B cell (primary cell): ENCODE measurements around the gene STARD10. TPM values are rescaled to one million over a fixed set of nuclear protein-coding genes. Genes with fewer than 3 reads are reported as not detected.

Source experiments
- ATAC-seq: fragments of 200-7000 bp; cut with Tn5 transposase; one replicate; pipeline ENCODE4 v1.10.0; 2021; ENCODE audit warnings: low read depth, mild to moderate bottlenecking, moderate number of reproducible peaks, moderate library complexity
- CTCF ChIA-PET: fragments of 350-600 bp; sonication (Branson Sonifier 250); formaldehyde crosslinking; loops from one replicate; lab custom pipeline; 2021; ENCODE audit warnings: antibody characterized with exemption, inconsistent platforms; lab: Charles Lee
- POLR2A ChIA-PET: fragments of 350-600 bp; sonication (Branson Sonifier 250); formaldehyde crosslinking; loops from one replicate; lab custom pipeline; 2021; ENCODE audit warnings: antibody characterized with exemption; lab: Charles Lee
- DNase-seq: peaks from one replicate; pipeline ENCODE4 v3.0.0; 2013
- H2AFZ ChIP-seq: 2 replicates; pipeline ENCODE4 v1.6.1; 2012; ENCODE audit warnings: mild to moderate bottlenecking, low read depth, low read length; ENCODE audit not compliant: insufficient read depth, poor library complexity, severe bottlenecking
- H3K27ac ChIP-seq, 2 donors: 1 replicate in 1 of 2; 2 replicates in 1 of 2; pipeline ENCODE4 v1.5.1; 2012 to 2013; ENCODE audit warnings: low read length in 2 of 2, mild to moderate bottlenecking in 2 of 2, moderate library complexity in 1 of 2
- H3K27me3 ChIP-seq, 4 experiments: fragments of 200-600 bp in 1 of 4; sonication (generic) in 1 of 4; replicated peaks in 1 of 4; 1 replicate in 2 of 4; 2 replicates in 2 of 4; pipeline versions ENCODE4 v1.6.1 to v1.7.0; 2013 to 2016; ENCODE audit warnings: low read length in 3 of 4, mild to moderate bottlenecking in 2 of 4, mixed read lengths in 1 of 4, moderate library complexity in 1 of 4; ENCODE audit not compliant: insufficient read depth in 4 of 4, control insufficient read depth in 3 of 4; ENCODE audit errors: control extremely low read depth in 1 of 4
- H3K36me3 ChIP-seq, 2 experiments: replicated peaks in 1 of 2; 1 replicate in 1 of 2; 2 replicates in 1 of 2; pipeline versions ENCODE4 v1.6.1 to v1.7.1; 2013; ENCODE audit warnings: low read length in 1 of 2; ENCODE audit not compliant: insufficient read depth in 2 of 2, control insufficient read depth in 1 of 2; ENCODE audit errors: control extremely low read depth in 1 of 2, extremely low read depth in 1 of 2
- H3K4me1 ChIP-seq, 2 donors: fragments of 200-600 bp in 1 of 2; sonication (generic) in 1 of 2; 1 replicate in 1 of 2; 2 replicates in 1 of 2; pipeline versions ENCODE4 v1.5.1 to v1.6.1; 2013 to 2017; ENCODE audit warnings: low read length in 2 of 2; ENCODE audit not compliant: control insufficient read depth in 2 of 2, insufficient read depth in 2 of 2
- H3K4me2 ChIP-seq: replicated peaks from 2 replicates; pipeline ENCODE3; 2012; ENCODE audit warnings: mild to moderate bottlenecking, low read depth, low read length; ENCODE audit not compliant: poor library complexity, severe bottlenecking
- H3K4me3 ChIP-seq, 5 experiments: fragments of 200-600 bp in 1 of 5; sonication (generic) in 1 of 5; 1 replicate in 3 of 5; 2 replicates in 2 of 5; pipeline versions ENCODE4 v1.5.1 to v1.7.0; 2011 to 2016; ENCODE audit warnings: low read length in 4 of 5, mild to moderate bottlenecking in 4 of 5, low read depth in 2 of 5, control low read depth in 1 of 5, moderate library complexity in 1 of 5; ENCODE audit not compliant: insufficient read depth in 1 of 5; ENCODE audit errors: control extremely low read depth in 1 of 5, extremely low read depth in 1 of 5
- H3K79me2 ChIP-seq: fragments of 200-600 bp; sonication (generic); one replicate; pipeline ENCODE4 v1.6.0; 2016; ENCODE audit warnings: low read length; ENCODE audit not compliant: control insufficient read depth, insufficient read depth
- H3K9ac ChIP-seq: fragments of 200-600 bp; sonication (generic); 2 replicates; pipeline ENCODE4 v1.6.1; 2017; ENCODE audit warnings: mild to moderate bottlenecking, low read length, moderate library complexity
- H3K9me3 ChIP-seq, 3 donors: one replicate each; pipeline versions ENCODE4 v1.6.1 to v1.7.1; 2013; ENCODE audit warnings: low read length in 2 of 3; ENCODE audit not compliant: control insufficient read depth in 2 of 3, insufficient read depth in 1 of 3; ENCODE audit errors: control extremely low read depth in 1 of 3
- H4K20me1 ChIP-seq: 2 replicates; pipeline ENCODE4 v1.6.0; 2012; ENCODE audit warnings: mild to moderate bottlenecking, low read length; ENCODE audit not compliant: insufficient read depth, control insufficient read depth, poor library complexity, severe bottlenecking
- H3K27ac Mint-ChIP-seq: one replicate; pipeline ENCODE4 v1.8.0; 2021; ENCODE audit warnings: mixed read lengths
- H3K27me3 Mint-ChIP-seq: one replicate; pipeline ENCODE4 v1.8.0; 2021; ENCODE audit warnings: mixed read lengths
- H3K4me1 Mint-ChIP-seq: one replicate; pipeline ENCODE4 v1.8.0; 2021; ENCODE audit warnings: mixed read lengths
- H3K4me3 Mint-ChIP-seq: one replicate; pipeline ENCODE4 v1.8.0; 2021; ENCODE audit warnings: mixed read lengths
- H3K9me3 Mint-ChIP-seq: one replicate; pipeline ENCODE4 v1.8.0; 2022; ENCODE audit warnings: mixed read lengths; ENCODE audit not compliant: insufficient read depth
- CTCF ChIP-seq: fragments of 200-600 bp; IDR thresholded peaks from one replicate; pipeline ENCODE4 v1.8.0; 2022; ENCODE audit warnings: antibody characterized with exemption, mild to moderate bottlenecking
- EZH2 ChIP-seq: IDR thresholded peaks from 2 replicates; pipeline ENCODE4 v1.6.1; 2012; ENCODE audit warnings: borderline replicate concordance, low read depth, mild to moderate bottlenecking, moderate library complexity, low read length; ENCODE audit not compliant: insufficient read depth, poor library complexity, severe bottlenecking
- WGBS: methylation state at CpG from one replicate; pipeline ENCODE4 v1.1.5; 2013; ENCODE audit warnings: missing lambda C conversion rate; ENCODE audit not compliant: insufficient coverage; 5-methylcytosine and 5-hydroxymethylcytosine counted together
- intact Hi-C: fragments of 100-400 bp; cut with micrococcal nuclease; formaldehyde crosslinking; loops from one replicate; pipeline ENCODE4 v1.10.0; 2022
- polyA plus RNA-seq: library from polyadenylated mRNA; depleted of rRNA; stranded (reverse); fragments of >200 nt; gene quantifications from 2 replicates; pipeline ENCODE4 v1.2.3, GENCODE V29; 2012
- total RNA-seq, 2 donors: library from RNA; stranded (reverse); fragments of 120-200 nt in 1 of 2; gene quantifications; 1 replicate in 1 of 2; 2 replicates in 1 of 2; pipeline versions ENCODE4 v1.2.3 to v1.2.4, GENCODE V29; 2013 to 2022

The STARD10 gene
- total and polyA plus RNA-seq, 2 donors (not counting 1 experiment from before 2014, with no cell fraction given), result 37.5 to 39.2 TPM

GRCh38 chr11:72814286-72815109, 20.7 kb upstream of the STARD10 start, which contains the start of gene ATG16L2:
Gene ATG16L2 (plus strand): TSS chr11:72814411. CDS start chr11:72814446, 35 bp downstream.
- Histone ChIP-seq H3K36me3 (peaks cover 0 to 29% of the 10 kb centered on the region in 2 experiments), H3K79me2 (peaks cover 67% of the 10 kb centered on the region), H3K27ac (peak within 1 kb of the TSS; percentile 95 to 98), H2AFZ (peak within 1 kb of the TSS; percentile 90), H4K20me1 (peaks cover 33% of the 10 kb centered on the region), H3K4me1 (peaks cover 18 to 36% of the 10 kb centered on the region in 2 donors), H3K9ac (peak within 1 kb of the TSS; percentile 95), H3K27me3 (no peaks in the 10 kb centered on the region), H3K9me3 (no peaks in the 10 kb centered on the region), H3K4me3 (peak within 1 kb of the TSS; percentile 94 to 99 (median 98)), H3K4me2 (peak within 1 kb of the TSS; percentile 99)
- ChIA-PET POLR2A (interaction anchor here (1.1 to 3.6 kb wide), 4 partner anchors 16 to 328 kb away, joined by 4 to 39 read pairs (median 6); partner anchors contain the start of genes FCHSD2 and STARD10), CTCF (interaction anchor here (1.0 to 2.9 kb wide), 7 partner anchors 21 to 364 kb away, joined by 3 to 26 read pairs (median 4); partner anchors contain the start of gene STARD10)
- Mint-ChIP-seq H3K4me1 (peaks cover 45% of the 10 kb centered on the region), H3K27ac (peak within 1 kb of the TSS; percentile 98), H3K27me3 (no peaks in the 10 kb centered on the region), H3K4me3 (peak within 1 kb of the TSS; percentile 99), H3K9me3 (no peaks in the 10 kb centered on the region)
- DNase-seq, result no peak
- TF ChIP-seq CTCF (peak; percentile 34), EZH2 (no peak)
- WGBS, result under 1% methylated on average over 75 of the region's 75 CpGs
- ATAC-seq, result peak; percentile 80
- intact Hi-C loops, result loop anchor here (1.0 to 10.0 kb wide), 8 partner anchors 8 to 590 kb away; partner anchors contain the start of genes INPPL1 and RELT
